IMR-90 (cell line): ENCODE measurements around the gene AUTS2.

Experiments used
- BHLHE40 ChIP-seq: fragments of 150-350 bp; IDR thresholded peaks from 2 replicates; pipeline ENCODE4 v1.6.1; 2016; ENCODE audit warnings: mild to moderate bottlenecking, low read depth, low read length
- CEBPB ChIP-seq: IDR thresholded peaks from 2 replicates; pipeline ENCODE4 v1.6.1; 2012; ENCODE audit warnings: low read depth, low read length, improper control_type of control experiment
- CHD1 ChIP-seq: IDR thresholded peaks from 2 replicates; pipeline ENCODE4 v1.6.1; 2012; ENCODE audit warnings: low read depth, low read length, improper control_type of control experiment
- MXI1 ChIP-seq: IDR thresholded peaks from 2 replicates; pipeline ENCODE4 v1.6.1; 2012; ENCODE audit warnings: low read depth, mild to moderate bottlenecking, low read length, moderate library complexity, borderline replicate concordance
- NFE2L2 ChIP-seq: fragments of 150-350 bp; IDR thresholded peaks from 2 replicates; pipeline ENCODE4 v1.6.1; 2016; ENCODE audit warnings: low read depth, mild to moderate bottlenecking, low read length
- POLR2A ChIP-seq: IDR thresholded peaks from 2 replicates; pipeline ENCODE4 v1.6.1; 2012; ENCODE audit warnings: mild to moderate bottlenecking, low read depth, low read length
- RAD21 ChIP-seq: IDR thresholded peaks from 2 replicates; pipeline ENCODE4 v1.6.1; 2012; ENCODE audit warnings: low read length, improper control_type of control experiment
- RCOR1 ChIP-seq: IDR thresholded peaks from 2 replicates; pipeline ENCODE4 v1.6.1; 2012; ENCODE audit warnings: mild to moderate bottlenecking, low read length, improper control_type of control experiment; ENCODE audit not compliant: insufficient replicate concordance
- SMC3 ChIP-seq: fragments of 150-350 bp; IDR thresholded peaks from 2 replicates; pipeline ENCODE4 v1.6.1; 2016; ENCODE audit warnings: low read depth, mild to moderate bottlenecking, antibody characterized with exemption, low read length, moderate library complexity
- USF2 ChIP-seq: fragments of 150-350 bp; IDR thresholded peaks from 2 replicates; pipeline ENCODE4 v1.6.1; 2017; ENCODE audit warnings: mild to moderate bottlenecking, antibody characterized with exemption, low read length, low read depth
- TF ChIP-seq, protein P1 (sequence below): conservative IDR thresholded peaks from 2 replicates; pipeline ENCODE4 v1.5.1; 2012; ENCODE audit warnings: mild to moderate bottlenecking, low read depth, low read length, improper control_type of control experiment

DNA sequence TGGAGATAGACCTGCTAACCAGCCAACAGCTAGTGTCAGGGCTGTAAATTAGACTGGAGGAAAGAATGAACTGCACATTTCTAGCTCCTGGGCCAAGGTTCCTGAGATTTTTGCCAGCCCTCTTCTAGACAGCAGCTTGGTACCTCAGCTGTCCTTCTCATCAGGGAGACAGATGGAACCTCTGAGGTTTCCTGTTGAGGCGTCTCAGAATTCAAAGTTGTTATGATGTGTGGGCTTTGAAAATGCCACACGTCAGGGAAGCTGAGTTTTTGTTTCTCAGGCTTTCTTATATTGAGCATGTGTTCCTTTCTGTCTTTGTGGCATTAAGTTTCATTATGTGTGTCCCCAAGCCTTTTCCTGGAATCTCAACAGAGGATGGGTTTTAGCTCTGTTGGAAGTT, 736.6 kb downstream of the AUTS2 start:
- TF ChIP-seq USF2 (no peak), RCOR1 (no peak), POLR2A (no peak), BHLHE40 (no peak), NFE2L2 (no peak), MXI1 (no peak), SMC3 (no peak), RAD21 (no peak), CHD1 (no peak), CEBPB (no peak)
- TF ChIP-seq, protein P1, sequence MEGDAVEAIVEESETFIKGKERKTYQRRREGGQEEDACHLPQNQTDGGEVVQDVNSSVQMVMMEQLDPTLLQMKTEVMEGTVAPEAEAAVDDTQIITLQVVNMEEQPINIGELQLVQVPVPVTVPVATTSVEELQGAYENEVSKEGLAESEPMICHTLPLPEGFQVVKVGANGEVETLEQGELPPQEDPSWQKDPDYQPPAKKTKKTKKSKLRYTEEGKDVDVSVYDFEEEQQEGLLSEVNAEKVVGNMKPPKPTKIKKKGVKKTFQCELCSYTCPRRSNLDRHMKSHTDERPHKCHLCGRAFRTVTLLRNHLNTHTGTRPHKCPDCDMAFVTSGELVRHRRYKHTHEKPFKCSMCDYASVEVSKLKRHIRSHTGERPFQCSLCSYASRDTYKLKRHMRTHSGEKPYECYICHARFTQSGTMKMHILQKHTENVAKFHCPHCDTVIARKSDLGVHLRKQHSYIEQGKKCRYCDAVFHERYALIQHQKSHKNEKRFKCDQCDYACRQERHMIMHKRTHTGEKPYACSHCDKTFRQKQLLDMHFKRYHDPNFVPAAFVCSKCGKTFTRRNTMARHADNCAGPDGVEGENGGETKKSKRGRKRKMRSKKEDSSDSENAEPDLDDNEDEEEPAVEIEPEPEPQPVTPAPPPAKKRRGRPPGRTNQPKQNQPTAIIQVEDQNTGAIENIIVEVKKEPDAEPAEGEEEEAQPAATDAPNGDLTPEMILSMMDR: no peak
